ENCODE data around the gene HES2.
"Not testable (repeated sequence)": the region's sequence is repeated elsewhere in the genome, so short reads cannot be mapped to it uniquely, and the experiment has no call there.

Gene HES2

DNA sequence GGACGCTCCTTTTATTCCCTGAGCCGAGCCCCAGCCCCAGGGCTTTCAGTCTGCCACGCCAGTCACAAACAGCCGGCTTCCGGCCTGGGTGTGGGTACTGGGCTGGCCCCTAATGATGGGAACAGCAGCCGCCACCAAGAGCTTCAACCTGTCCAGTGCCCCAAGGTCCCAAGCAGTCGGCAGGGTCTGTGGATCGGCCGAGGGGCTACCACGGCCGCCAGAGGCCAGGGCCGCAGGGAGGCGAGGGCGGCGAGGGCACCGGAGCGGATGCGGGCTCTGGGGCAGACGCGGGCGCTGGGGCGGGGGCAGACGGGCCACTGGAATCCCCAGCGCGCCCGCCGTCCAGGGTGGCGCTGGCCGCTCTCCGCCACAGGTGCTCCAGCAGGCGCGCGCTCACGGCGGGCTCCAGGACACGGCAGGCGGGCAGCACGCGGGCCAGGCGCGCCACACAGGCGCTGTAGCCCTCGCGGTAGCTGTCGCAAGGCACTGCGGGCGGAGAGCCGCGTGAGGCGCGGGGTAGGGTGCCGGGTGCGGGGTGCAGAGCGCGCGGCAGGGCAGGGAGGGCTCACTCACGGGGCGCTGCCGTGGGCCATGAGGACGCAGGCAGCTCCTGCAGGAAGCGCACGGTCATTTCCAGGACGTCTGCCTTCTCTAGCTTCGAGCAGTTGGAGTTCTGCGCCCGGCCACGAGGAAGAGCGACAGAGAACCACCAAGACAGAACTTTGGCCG lies 887 bp downstream of the HES2 start:
- no peak for DNase-seq (ENCODE audit: low read depth in 2 of 2)

DNA sequence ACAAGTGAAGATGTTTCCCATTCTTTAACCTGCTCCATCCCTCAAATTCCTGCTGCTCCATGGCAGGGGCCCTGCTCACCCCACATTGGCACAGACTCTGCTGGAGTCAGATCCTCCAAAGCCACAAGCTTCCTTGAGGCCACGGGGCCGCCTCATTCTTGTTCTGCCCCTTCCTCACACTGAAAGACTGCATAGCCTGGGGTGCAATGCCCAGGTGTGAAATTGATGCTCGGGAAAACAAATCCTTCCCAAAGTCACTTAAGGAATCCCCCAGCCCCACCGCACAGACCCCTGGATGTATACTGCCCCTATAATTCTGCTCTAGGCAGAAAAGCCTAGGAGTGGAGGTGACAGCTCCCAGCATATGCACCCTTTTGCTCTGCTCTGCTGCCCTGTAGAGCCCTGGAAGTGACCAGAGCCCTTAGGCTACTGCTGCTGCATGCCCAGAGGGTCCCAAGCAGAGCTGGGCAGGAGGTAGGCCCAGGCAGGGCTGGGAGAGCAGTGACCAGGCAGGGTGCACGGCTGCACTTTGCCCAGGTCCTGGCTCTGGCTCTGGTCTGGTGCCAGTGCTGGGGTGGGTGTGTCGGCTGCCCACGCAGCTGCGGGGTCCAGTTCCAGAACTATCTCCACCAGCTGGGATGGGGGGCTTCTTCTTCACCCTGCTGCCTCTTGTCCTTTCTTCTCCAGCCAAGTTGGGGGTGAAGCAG lies 1.6 kb downstream of the HES2 start:
- DNase-seq (ENCODE audit: low read depth in 2 of 2), result no peak

DNA sequence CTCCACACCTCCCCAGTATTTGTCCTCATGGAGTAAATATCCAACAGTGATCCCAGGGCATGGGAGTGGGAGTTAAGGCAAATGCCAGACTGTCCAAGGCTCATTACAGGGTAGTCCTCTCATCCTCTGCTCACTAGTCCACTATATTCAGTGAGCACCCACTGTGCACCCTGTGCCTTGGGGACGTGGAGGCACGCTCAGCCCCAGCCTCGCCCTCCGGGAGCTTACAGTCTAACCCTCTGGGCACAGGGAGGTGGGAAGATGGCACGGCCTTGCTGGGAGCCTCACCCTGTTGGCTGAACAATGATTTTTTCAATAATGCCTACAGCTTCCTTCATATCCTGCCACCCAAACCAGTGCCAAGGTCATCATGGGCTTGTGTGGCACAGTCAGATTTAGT lies 2.8 kb downstream of the HES2 start:
- DNase-seq (ENCODE audit: low read depth in 2 of 2), result no peak

DNA sequence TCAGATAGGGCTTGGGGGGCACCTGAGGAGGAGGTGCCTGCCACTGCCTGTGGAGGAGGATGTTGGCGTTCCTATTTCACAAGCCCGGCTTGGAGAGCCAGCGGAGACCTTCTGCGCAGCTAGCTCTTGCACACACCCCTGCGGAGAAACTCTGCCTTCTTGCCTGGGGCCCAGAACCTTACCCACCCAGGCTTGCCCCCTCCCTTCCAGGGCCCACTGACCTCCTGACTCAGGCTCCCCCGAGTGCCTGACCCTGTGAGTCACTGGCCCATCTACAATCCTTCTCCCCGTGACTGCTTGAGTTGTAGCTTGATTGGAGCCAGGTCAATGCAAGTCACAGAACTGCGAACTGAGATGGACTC lies 3.4 kb downstream of the HES2 start:
- DNase-seq (ENCODE audit: low read depth in 2 of 2), result no peak

- DNase-seq (ENCODE audit: low read depth in 2 of 2), result no peak
These were observed 4.7 kb downstream of the HES2 start for GRCh38 chr1:6414881-6415626.

- DNase-seq (ENCODE audit: low read depth in 2 of 2), result peak in 1 of 2 donors; percentile 29
These were observed 5.3 kb downstream of the HES2 start for GRCh38 chr1:6414443-6414844.

GRCh38 chr1:6412896-6413295 lies 6.8 kb downstream of the HES2 start:
- no peak for DNase-seq (ENCODE audit: low read depth in 2 of 2)

DNA sequence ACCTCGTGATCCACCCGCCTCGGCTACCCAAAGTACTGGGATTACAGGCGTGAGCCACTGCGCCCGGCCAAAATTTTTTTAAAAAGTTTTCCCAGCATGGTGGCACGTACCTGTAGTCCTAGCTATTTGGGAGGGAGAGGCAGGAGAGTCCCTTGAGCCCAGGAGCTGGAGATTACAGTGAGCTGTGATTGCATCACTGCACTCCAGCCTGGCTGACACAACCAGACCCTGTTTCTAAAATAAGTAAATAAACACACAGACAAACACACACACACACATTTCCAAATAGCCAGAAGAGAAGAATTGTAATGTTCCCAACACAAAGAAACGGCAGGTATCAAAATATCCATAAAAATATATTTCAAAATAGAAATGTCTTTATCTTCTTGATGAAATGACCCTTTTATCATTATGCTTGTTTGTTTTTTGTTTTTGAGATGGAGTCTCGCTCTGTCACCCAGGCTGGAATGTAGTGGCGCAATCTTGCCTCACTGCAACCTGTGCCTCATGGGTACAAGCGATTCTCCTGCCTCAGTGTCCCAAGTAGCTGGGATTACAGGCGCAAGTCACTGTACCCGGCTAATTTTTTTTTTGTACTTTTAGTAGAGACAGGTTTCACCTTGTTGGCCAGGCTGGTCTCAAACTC lies 9.3 kb downstream of the HES2 start:
- DNase-seq (ENCODE audit: low read depth in 2 of 2), result no peak

GRCh38 chr1:6409733-6410132 lies 10.0 kb downstream of the HES2 start:
- DNase-seq (ENCODE audit: low read depth in 2 of 2), result no peak

- no peak for DNase-seq (ENCODE audit: low read depth in 2 of 2)
These were observed 10.7 kb downstream of the HES2 start for GRCh38 chr1:6409053-6409452.

DNA sequence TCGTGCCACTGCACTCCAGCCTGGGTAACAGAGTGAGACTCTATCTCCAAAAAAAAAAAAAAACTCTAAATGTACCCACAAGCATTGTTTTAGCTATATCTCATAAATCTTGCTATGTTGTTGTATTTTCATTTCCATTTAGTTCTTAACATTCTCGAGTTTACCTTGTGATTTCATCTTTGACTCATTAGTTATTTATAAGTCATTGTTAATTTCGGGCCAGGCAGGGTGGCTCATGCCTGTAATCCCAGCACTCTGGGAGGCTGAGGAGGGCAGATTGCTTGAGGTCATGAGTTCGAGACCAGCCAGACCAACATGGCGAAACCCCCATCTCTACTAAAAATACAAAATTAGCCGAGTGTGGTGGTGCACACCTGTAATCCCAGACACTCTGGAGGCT lies 11.7 kb downstream of the HES2 start:
- no peak for DNase-seq (ENCODE audit: low read depth in 2 of 2)

DNA sequence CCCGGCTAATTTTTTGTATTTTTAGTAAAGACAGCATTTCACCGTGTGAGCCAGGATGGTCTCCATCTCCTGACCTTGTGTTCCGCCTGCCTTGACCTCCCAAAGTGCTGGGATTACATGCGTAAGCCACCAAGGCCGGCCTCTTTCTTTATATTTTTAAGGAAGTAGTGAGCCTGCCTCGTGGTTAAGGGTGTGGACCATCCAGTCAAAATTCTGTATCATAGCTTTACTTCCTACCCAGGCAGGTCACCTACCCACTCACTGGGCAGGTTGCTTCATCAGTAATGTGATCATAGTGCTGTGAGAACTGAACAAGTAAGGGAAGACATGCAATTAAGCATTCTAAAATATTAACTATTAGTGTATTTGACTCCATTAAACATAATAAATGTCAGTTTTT lies 18.0 kb downstream of the HES2 start:
- DNase-seq (ENCODE audit: low read depth in 2 of 2), result no peak

DNA sequence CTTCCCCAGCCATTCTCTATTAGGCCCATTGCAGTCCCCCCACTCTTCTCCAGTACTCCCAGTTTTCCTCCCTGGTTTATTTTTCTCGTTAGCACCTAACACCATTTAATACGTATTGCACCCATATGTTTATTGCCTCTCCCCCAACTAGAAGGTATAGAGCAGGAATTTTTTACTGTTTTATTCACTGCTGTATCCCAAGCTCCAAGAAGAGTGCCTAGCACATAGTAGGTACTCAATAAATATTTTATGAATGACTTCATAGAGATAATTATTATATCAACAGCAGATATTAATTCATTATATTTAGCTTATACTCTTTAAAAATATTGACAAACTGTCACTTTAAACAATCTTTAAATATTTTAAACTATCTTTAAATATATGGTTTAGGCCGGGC lies 20.4 kb downstream of the HES2 start:
- no peak for DNase-seq (ENCODE audit: low read depth in 2 of 2)

- no peak for DNase-seq (ENCODE audit: low read depth in 2 of 2)
These were observed 21.8 kb downstream of the HES2 start for GRCh38 chr1:6397844-6398441.

DNA sequence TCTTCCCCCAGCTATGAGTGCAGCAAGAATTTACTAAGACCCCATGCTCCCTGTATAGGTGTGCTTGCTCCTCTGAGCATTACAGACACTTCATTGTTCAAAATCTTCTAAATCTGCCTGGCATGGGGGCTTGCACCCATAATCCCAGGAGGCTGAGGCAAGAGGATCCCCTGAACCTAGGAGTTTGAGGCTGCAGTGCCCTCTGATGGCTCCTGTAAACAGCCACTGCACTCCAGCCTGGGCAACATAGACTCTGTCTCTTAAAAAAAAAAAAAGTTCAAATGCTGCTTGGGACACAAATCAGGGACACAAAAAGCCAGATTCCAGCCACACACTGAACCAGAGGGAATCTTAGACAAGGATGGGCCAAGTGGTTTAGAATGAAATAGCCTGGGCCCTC lies 22.7 kb downstream of the HES2 start:
- no peak for DNase-seq (ENCODE audit: low read depth in 2 of 2)

DNA sequence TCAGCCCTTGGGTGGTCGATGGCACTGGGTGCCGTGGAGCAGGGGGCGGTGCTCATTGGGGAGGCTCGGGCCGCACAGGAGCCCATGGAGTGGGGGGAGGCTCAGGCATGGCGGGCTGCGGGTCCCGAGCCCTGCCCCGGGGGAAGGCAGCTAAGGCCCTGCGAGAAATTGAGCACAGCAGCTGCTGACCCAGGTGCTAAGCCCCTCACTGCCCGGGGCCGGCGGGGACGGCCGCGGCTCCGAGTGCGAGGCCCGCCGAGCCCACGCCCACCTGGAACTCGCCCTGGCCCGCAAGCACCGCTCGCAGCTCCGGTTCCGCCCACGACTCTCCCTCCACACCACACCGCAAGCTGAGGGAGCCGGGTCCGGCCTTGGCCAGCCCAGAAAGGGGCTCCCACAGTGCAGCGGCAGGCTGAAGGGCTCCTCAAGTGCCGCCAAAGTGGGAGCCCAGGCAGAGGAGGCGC lies 23.9 kb downstream of the HES2 start:
- not testable (repeated sequence) for DNase-seq (ENCODE audit: low read depth in 2 of 2)

- not testable (repeated sequence) for DNase-seq (ENCODE audit: low read depth in 2 of 2)
These were observed 24.6 kb downstream of the HES2 start for GRCh38 chr1:6395130-6395529.

- peak; percentile 88 to 93 for DNase-seq (ENCODE audit: low read depth in 2 of 2)
These were observed 26.1 kb downstream of the HES2 start, which contains the start of gene ACOT7 for GRCh38 chr1:6393400-6394187. ACOT7 (minus strand) TSS chr1:6393767; CDS start chr1:6393399, 368 bp downstream.

DNA sequence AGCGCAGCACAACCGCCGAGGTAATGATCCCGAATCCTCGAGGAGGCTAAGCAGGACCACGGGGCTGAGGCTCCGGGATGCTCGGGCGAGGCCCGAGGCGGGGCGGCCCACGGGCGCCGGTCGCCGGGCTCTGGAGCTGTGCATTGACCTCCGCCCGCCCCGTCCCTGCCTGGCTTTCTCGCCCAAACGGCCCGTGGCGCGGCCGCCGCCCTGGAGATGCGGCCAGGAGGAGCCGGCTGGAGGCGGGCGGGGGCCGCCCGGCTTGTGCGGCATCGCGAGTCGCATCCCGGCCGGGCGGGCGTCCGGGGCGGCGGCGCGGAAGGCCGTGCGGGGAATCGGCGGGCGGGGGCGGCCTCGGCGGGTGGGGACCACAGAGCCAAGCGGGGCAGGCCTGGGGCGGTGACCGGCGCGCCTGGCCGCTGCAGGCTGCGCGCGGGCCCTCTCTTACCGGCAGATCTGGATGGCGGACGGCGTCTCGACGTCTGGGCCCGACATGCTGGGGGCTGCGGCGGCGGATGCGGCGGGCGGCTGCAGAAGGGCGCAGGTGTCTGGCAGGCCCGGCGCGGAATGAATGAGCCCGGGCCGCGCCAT lies 26.8 kb downstream of the HES2 start:
- DNase-seq (ENCODE audit: low read depth in 2 of 2), result no peak

Data from stimulated activated CD4-positive, alpha-beta T cell treated with anti-CD3 and anti-CD28 coated beads, Interleukin-1b, Interleukin-23, amount 100 ng/mL, for 4 hours (primary cell).